ENCODE measurements around the gene ARHGEF7. TPM values are rescaled to one million over a fixed set of nuclear protein-coding genes. Genes with fewer than 3 reads are reported as not detected.
A peak's percentile ranks its signal among the peaks of the same experiment; 100 is the strongest.
"Not testable (repeated sequence)": the region's sequence is repeated elsewhere in the genome, so short reads cannot be mapped to it uniquely, and the experiment has no call there.

ARHGEF7 gene
- total RNA-seq, 1 donor from 2014 or later: 63.2 TPM

DNA sequence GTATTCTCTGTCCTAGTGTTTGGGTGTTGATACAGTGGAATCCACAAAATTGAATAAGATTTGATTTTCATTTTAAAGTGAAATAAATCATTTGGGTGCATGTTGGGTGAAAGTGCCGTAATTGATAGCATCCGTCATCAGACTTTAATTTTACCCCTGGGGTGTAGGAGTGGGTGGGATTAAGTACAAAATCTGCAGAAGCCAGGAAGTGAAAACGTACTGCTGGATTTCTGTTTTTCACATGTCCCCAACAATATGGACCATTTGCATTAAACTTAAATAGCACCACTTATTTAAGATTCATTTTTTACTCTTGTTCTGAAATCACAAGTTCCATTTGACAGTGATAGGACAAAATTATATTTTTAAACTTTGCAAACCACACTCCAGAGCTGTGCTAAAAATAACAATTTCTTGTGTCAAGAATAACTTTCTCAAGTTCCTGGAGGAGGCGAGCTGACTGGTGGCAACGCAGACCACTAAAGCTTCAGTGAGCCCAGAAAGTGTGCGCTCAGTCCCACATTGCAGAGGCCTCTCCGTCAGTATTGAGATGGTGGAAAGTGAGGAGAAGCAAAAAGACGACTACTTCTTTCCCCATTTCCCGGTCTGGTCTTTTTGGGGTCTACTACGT is 71.3 kb downstream of the ARHGEF7 start:
- Histone ChIP-seq H3K9me3 (no peaks in the 10 kb centered on the region), H3K4me1 (peaks cover 39% of the 10 kb centered on the region), H3K27ac (no peak overlapping the region), H3K27me3 (no peaks in the 10 kb centered on the region), H3K4me3 (no peak overlapping the region), H3K36me3 (no peaks in the 10 kb centered on the region)
- TF ChIP-seq, protein P1, sequence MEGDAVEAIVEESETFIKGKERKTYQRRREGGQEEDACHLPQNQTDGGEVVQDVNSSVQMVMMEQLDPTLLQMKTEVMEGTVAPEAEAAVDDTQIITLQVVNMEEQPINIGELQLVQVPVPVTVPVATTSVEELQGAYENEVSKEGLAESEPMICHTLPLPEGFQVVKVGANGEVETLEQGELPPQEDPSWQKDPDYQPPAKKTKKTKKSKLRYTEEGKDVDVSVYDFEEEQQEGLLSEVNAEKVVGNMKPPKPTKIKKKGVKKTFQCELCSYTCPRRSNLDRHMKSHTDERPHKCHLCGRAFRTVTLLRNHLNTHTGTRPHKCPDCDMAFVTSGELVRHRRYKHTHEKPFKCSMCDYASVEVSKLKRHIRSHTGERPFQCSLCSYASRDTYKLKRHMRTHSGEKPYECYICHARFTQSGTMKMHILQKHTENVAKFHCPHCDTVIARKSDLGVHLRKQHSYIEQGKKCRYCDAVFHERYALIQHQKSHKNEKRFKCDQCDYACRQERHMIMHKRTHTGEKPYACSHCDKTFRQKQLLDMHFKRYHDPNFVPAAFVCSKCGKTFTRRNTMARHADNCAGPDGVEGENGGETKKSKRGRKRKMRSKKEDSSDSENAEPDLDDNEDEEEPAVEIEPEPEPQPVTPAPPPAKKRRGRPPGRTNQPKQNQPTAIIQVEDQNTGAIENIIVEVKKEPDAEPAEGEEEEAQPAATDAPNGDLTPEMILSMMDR (IDR thresholded peaks at IDR 0.05): no peak
- intact Hi-C loops (cut with DNase I): no loop called here
- no peak for ATAC-seq
- no peak for DNase-seq

DNA sequence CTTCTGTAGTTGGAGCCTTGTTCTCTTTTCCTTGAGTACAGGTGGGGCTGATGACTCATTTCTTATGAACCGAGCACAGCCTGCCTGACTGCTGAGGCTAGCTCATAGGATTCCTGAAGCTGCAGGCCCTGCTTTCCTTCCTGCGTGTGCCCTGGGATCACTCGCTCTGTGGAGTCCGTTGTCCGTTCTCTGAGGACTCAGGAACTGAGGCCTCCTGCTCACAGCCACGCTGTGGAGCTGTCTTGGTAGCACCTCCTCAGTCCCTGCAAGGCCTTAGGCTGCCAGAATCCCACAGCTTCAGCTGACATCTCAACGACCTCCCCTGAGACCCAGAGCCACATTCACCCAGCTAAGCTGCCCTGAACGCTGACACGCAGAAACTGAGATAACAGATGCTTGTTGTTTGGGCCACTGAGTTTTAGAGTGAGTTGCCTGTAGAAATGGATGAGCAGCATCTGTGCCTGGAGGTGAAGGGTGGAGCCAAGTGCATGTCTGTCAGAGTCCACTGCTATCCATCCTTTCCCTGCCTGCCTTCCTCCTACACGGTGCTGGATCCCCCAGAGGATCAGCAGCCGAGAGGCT is 72.9 kb downstream of the ARHGEF7 start:
- Histone ChIP-seq H3K27ac (no peak overlapping the region), H3K4me1 (peaks cover 42% of the 10 kb centered on the region), H3K4me3 (no peak overlapping the region), H3K9me3 (no peaks in the 10 kb centered on the region), H3K27me3 (no peaks in the 10 kb centered on the region), H3K36me3 (no peaks in the 10 kb centered on the region)
- DNase-seq (no peak), ATAC-seq (peak; percentile 69)
- intact Hi-C loops (cut with DNase I): no loop called here
- TF ChIP-seq, protein P1 (IDR thresholded peaks at IDR 0.05): no peak

DNA sequence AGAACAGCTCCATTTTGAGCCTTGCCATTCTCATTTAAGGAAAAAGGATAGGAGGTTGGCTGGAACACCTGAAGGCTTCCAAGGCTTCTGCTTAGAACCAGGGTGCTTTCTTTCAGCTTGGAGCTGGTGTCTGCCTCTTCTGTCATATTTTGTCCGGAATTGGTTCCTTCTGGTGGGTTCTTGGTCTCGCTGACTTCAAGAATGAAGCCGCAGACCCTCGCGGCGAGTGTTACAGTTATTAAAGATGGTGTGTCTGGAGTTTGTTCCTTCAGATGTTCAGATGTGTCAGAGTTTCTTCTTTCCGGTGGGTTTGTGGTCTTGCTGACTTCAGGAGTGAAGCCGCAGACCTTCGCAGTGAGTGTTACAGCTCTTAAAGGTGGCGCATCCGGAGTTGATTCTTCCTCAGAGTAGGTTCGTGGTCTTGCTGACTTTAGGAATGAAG is 74.0 kb downstream of the ARHGEF7 start:
- DNase-seq, H3K9me3 ChIP-seq, ATAC-seq: not testable (repeated sequence)

DNA sequence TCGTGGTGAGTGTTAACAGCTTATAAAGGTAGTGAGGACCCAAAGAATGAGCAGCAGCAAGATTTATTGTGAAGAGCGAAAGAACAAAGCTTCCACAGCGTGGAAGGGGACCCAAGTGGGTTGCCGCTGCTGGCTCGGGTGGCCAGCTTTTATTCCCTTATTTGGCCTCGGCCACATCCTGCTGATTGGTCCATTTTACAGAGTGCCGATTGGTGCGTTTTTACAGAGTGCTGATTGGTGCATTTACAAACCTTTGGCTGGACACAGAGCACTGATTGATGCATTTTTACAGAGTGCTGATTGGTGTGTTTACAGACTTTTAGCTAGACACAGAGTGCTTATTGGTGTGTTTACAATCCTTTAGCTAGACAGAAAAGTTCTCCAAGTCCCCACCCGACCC is 74.4 kb downstream of the ARHGEF7 start:
- Histone ChIP-seq H3K4me3 (peak overlapping the region; percentile 1), H3K4me1 (peaks cover 40% of the 10 kb centered on the region)
- DNase-seq; H3K27ac ChIP-seq; H3K27me3 ChIP-seq; ATAC-seq; H3K9me3 ChIP-seq; H3K36me3 ChIP-seq; intact Hi-C loops (cut with DNase I): not testable (repeated sequence)

More for the DNA sequence above, 74.0 kb downstream of the ARHGEF7 start:
- H3K27ac ChIP-seq; H3K36me3 ChIP-seq; intact Hi-C loops (cut with DNase I); H3K27me3 ChIP-seq: not testable (repeated sequence)
- H3K4me3 ChIP-seq: peak overlapping the region; percentile 1
- H3K4me1 ChIP-seq: peaks cover 44% of the 10 kb centered on the region

DNA sequence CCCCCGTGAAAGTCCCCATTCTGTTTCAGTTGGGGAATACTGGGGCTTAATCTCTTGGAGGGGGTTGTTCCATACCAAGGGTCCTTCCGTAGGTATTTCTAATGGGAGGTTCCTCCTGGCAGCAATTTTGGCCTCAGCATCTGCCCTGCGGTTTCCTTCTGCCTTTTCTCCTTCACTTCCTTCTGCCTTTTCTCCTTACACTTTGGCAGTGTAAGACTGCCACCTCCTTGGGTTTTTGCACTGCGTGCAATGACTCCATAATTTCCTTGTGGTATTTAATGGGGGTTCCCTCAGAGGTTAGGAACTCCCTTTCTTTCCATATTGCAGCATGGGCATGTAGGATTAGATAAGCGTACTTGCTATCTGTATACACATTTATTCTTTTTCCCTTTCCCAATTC is 78.1 kb downstream of the ARHGEF7 start:
- DNase-seq; intact Hi-C loops (cut with DNase I); H3K27ac ChIP-seq; H3K9me3 ChIP-seq; H3K4me3 ChIP-seq; H3K27me3 ChIP-seq; ATAC-seq; H3K36me3 ChIP-seq: not testable (repeated sequence)
- H3K4me1 ChIP-seq: peaks cover 18% of the 10 kb centered on the region

DNA sequence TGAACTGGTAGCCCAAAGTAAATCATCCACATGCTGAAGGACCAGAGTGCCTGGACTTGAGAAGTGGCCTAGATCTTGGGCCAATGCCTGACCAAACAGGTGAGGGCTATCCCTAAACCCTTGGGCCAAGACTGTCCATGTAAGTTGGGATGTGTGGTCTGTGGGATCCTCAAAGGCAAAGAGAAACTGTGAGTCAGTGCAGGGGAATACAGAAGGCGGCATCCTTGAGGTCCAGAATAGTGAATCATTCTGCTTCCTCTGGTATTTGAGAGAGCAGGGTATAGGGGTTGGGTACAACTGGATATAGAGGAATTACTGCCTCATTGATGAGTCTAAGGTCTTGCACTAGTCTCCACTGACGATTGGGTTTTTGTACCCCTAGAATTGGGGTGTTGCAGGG is 79.5 kb downstream of the ARHGEF7 start:
- H3K36me3 ChIP-seq; H3K27ac ChIP-seq; H3K27me3 ChIP-seq; ATAC-seq; DNase-seq; H3K4me3 ChIP-seq; H3K9me3 ChIP-seq; intact Hi-C loops (cut with DNase I): not testable (repeated sequence)
- H3K4me1 ChIP-seq: peaks cover 11% of the 10 kb centered on the region

DNA sequence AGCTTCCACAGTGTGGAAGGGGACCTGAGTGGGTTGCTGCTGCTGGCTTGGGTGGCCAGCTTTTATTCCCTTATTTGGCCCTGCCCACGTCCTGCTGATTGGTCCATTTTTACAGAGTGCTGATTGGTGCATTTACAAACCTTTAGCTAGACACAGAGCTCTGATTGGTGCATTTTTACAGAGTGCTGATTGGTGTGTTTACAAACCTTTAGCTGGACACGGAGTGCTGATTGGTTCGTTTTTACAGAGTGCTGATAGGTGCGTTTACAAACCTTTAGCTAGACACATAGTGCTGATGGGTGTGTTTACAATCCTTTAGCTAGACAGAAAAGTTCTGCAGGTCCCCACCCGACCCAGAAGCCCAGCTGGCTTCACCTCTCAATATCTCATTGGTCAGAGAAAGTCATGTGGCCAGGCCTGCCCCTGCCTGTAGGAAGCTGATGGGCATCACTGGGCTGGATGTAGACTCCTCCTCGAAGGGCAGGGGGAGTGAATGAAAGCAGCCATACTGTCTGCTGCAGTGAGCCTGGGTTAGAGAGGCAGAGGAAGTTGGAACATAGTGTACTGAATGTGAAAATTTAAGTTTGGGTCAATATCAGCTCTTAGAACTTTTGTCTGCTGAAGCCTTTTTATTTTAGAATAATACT is 83.7 kb downstream of the ARHGEF7 start:
- H3K36me3 ChIP-seq; DNase-seq; H3K27me3 ChIP-seq; H3K4me3 ChIP-seq; H3K27ac ChIP-seq; H3K9me3 ChIP-seq; intact Hi-C loops (cut with DNase I); ATAC-seq: not testable (repeated sequence)
- peaks cover 30% of the 10 kb centered on the region for H3K4me1 ChIP-seq

DNA sequence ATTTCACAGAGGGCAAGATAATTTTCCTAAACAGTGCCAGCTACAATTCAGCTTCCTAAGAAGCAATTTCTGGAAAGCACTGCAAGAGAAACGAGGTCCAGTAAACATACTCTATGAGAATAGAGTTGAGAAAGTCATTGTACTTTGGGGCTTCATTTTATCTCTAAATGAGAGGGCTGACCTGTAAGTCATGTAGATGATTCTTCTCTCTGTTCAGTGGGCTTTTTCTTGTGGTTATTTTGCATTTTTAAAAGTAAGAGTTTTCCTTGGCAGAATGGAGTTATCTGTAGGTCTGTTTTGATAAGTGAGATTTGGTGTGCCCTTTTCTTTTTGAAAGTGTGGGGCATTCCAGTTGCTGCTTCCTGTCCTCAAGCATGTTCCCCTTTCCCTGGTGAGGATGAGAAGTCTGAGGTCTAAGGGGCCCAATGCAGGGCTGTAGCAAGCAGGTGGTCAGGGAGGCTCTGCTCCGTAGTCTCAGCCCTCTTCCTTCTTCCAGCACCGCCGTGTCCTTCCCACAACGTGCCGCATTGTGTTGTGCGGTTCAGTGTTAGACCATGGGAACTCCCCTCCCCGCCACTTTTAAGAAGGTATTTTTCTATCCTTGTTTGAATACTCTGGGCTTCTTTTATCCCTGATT is 86.3 kb downstream of the ARHGEF7 start:
- TF ChIP-seq, protein P1 (IDR thresholded peaks at IDR 0.05): no peak
- intact Hi-C loops (cut with DNase I): no loop called here
- Histone ChIP-seq H3K36me3 (no peaks in the 10 kb centered on the region), H3K27ac (no peak overlapping the region), H3K4me1 (peaks cover 44% of the 10 kb centered on the region), H3K4me3 (no peak overlapping the region), H3K9me3 (no peaks in the 10 kb centered on the region), H3K27me3 (no peaks in the 10 kb centered on the region)
- no peak for DNase-seq
- ATAC-seq: no peak
